ENCODE measurements around the gene KRT9. TPM values are rescaled to one million over a fixed set of nuclear protein-coding genes. Genes with fewer than 3 reads are reported as not detected.

Gene KRT9
- total and polyA plus RNA-seq, 10 of the 15 experiments (the other 5 are each of a cell fraction or from before 2014, with no cell fraction given), result not detected

- ChIA-PET CTCF (no interaction called here), SMC1A (ENCODE audit: uncharacterized antibody, unreplicated experiment) (no interaction called here), RAD21 (ENCODE audit: unreplicated experiment) (no interaction called here), POLR2A (no interaction called here)
- BruUV-seq (replicated peaks), result no TSS peak
- ATAC-seq, result no peak
- intact Hi-C loops (cut with micrococcal nuclease; ENCODE audit: unreplicated experiment), result no loop called here
- Histone ChIP-seq H3K4me1 (ENCODE audit: control insufficient read depth, insufficient read depth, low read length) (no peaks in the 10 kb centered on the region), H3K4me2 (ENCODE audit: control insufficient read depth, insufficient read depth) (no peak overlapping the region), H3K36me3 (ENCODE audit: control insufficient read depth in 2 of 2, insufficient read depth in 2 of 2, low read length in 1 of 2) (no peaks in the 10 kb centered on the region), H3K4me3 (no peak overlapping the region), H3K27ac (ENCODE audit: control insufficient read depth, insufficient read depth) (no peak overlapping the region), H4K20me1 (ENCODE audit: control insufficient read depth, insufficient read depth) (no peaks in the 10 kb centered on the region), H3K9ac (ENCODE audit: control insufficient read depth, insufficient read depth, low read length) (no peak overlapping the region), H2AFZ (ENCODE audit: control insufficient read depth, low read depth, low read length) (no peak overlapping the region), H3K9me3 (replicated peaks; ENCODE audit: control insufficient read depth, insufficient read depth, low read length) (no peaks in the 10 kb centered on the region; the same call in 2 of the 3 replicates), H3K79me2 (ENCODE audit: control insufficient read depth, insufficient read depth, low read length) (no peaks in the 10 kb centered on the region), H3K27me3 (replicated peaks in 1 of 2; ENCODE audit: control insufficient read depth in 2 of 2, insufficient read depth in 2 of 2, low read length in 1 of 2) (peaks cover 0 to 2% of the 10 kb centered on the region in 2 experiments; a peak in 2 of 4 replicates)
- no peak for FAIRE-seq
- no peak for DNase-seq (ENCODE audit: low read depth, low spot score)
- 38% methylated on average over 20 of the region's 20 CpGs for WGBS (ENCODE audit: insufficient coverage, insufficient replicate concordance, low lambda C conversion rate, missing lambda C conversion rate)
- in situ Hi-C loops (cut with MboI), result no loop called here
- TF ChIP-seq ZNF384 (IDR thresholded peaks at IDR 0.05; ENCODE audit: borderline replicate concordance, low read depth, low read length), result no peak
- TF ChIP-seq SMARCA5 (IDR thresholded peaks at IDR 0.05), result no peak
- no peak for TF ChIP-seq MTA2 (IDR thresholded peaks at IDR 0.05; ENCODE audit: low read depth)
- no peak for TF ChIP-seq ZBTB4 (CRISPR knock-in tag; IDR thresholded peaks at IDR 0.05)
- TF ChIP-seq E4F1 (IDR thresholded peaks at IDR 0.05; ENCODE audit: borderline replicate concordance, partially characterized antibody), result no peak
- TF ChIP-seq SMAD1 (IDR thresholded peaks at IDR 0.05; ENCODE audit: low read depth, partially characterized antibody), result no peak
- no peak for TF ChIP-seq YY1 (IDR thresholded peaks at IDR 0.05; ENCODE audit: low read depth, low read length)
- no peak for TF ChIP-seq REST (IDR thresholded peaks at IDR 0.05; ENCODE audit: low read depth, low read length)
- no peak for TF ChIP-seq HDGF (IDR thresholded peaks at IDR 0.05)
- TF ChIP-seq TARDBP (IDR thresholded peaks at IDR 0.05; ENCODE audit: borderline replicate concordance), result no peak
- TF ChIP-seq TCF12 (IDR thresholded peaks at IDR 0.05; ENCODE audit: low read depth, low read length), result no peak
- no peak for TF ChIP-seq USF2 (IDR thresholded peaks at IDR 0.05; ENCODE audit: borderline replicate concordance, low read depth, low read length)
- TF ChIP-seq ASH2L (IDR thresholded peaks at IDR 0.05; ENCODE audit: borderline replicate concordance, low read depth), result no peak
Measured at GRCh38 chr17:41619036-41619926, 47.4 kb upstream of the KRT9 start.
